Adrenal gland (tissue), 12 donors: Measurements from ENCODE around the gene RBM7. TPM values are rescaled to one million over a fixed set of nuclear protein-coding genes. Genes with fewer than 3 reads are reported as not detected.

ENCODE experiments used
- DNase-seq, 7 donors: peaks; one replicate each; pipeline ENCODE4 v3.0.0-alpha.2; 2019 to 2020
- H3K27ac ChIP-seq, 5 donors: fragments of 200-600 bp; sonication (generic) in 4 of 5; 1 replicate in 3 of 5; 2 replicates in 2 of 5; pipeline versions ENCODE4 v1.5.1 to v1.8.0; 2016 to 2020; ENCODE audit warnings: mild to moderate bottlenecking in 1 of 5
- H3K27me3 ChIP-seq: fragments of 200-600 bp; 2 replicates; pipeline ENCODE4 v1.8.0; 2021
- H3K36me3 ChIP-seq, 2 donors: fragments of 200-600 bp; replicated peaks in 1 of 2; 1 replicate in 1 of 2; 2 replicates in 1 of 2; pipeline versions ENCODE4 v1.5.1 to v1.8.0; 2018 to 2022
- H3K4me1 ChIP-seq, 2 donors: fragments of 200-600 bp; replicated peaks in 1 of 2; 1 replicate in 1 of 2; 2 replicates in 1 of 2; pipeline versions ENCODE4 v1.5.1 to v1.8.0; 2018 to 2021
- H3K4me3 ChIP-seq, 4 donors: fragments of 200-600 bp; sonication (generic) in 3 of 4; one replicate each; pipeline ENCODE4 v1.5.1; 2016 to 2018
- H3K9me3 ChIP-seq, 3 donors: fragments of 200-600 bp; sonication (generic) in 1 of 3; replicated peaks in 1 of 3; 1 replicate in 2 of 3; 2 replicates in 1 of 3; pipeline versions ENCODE4 v1.5.1 to v1.8.0; 2016 to 2021
- POLR2A ChIP-seq, 2 donors: fragments of 450-650 bp; IDR thresholded peaks; one replicate each; pipeline ENCODE4 v1.6.1; 2017; ENCODE audit warnings: antibody characterized with exemption in 2 of 2, mild to moderate bottlenecking in 2 of 2, moderate library complexity in 1 of 2
- WGBS, 4 donors: extraction: QIAGEN DNeasy Blood & Tissue Kit in 2 of 4; methylation state at CpG; one replicate each; pipeline versions ENCODE4 v1.1.5 to v1.1.7; 2013 to 2017; 5-methylcytosine and 5-hydroxymethylcytosine counted together
- intact Hi-C, 2 donors: fragments of 100-400 bp; cut with DNase I; formaldehyde crosslinking; loops; one replicate each; pipeline versions ENCODE4 v1.14.1 to v1.15.0; 2022 to 2023
- polyA plus RNA-seq, 3 donors: library from polyadenylated mRNA; stranded (reverse); fragments of 200-250 nt in 2 of 3; fragments of 350-450 nt in 1 of 3; fragmentation: Illumina TruSeq in 1 of 3; extraction: RNeasy Lipid Tissue Mini Kit (QIAGEN cat#74804) in 1 of 3; gene quantifications; one replicate each; pipeline ENCODE4 v1.2.3, GENCODE V29; 2013 to 2014
- total RNA-seq, 9 donors: library from RNA; depleted of rRNA in 4 of 9; stranded (reverse); fragments of >200 nt in 4 of 9; fragments of 120-200 nt in 1 of 9; fragmentation: NEBNext Ultra II Directional in 1 of 9; extraction: Animal tissue kit (Norgen Biotek cat#: 25700) in 1 of 9; gene quantifications; one replicate each; pipeline versions ENCODE4 v1.1.0 to v1.2.4, GENCODE V29; 2013 to 2023
- TF ChIP-seq, protein P1 (sequence below), 6 experiments: fragments of 450-650 bp in 4 of 6; fragments of 200-600 bp in 2 of 6; sonication (generic) in 1 of 6; IDR thresholded peaks; 1 replicate in 5 of 6; 2 replicates in 1 of 6; pipeline versions ENCODE4 v1.5.1 to v1.8.0; 2016 to 2021; ENCODE audit warnings: antibody characterized with exemption in 6 of 6, mild to moderate bottlenecking in 2 of 6, moderate library complexity in 1 of 6
- donor health status: healthy with polysubstance abuse.
- donor health status: Bipolar disorder and iron deficiency.
- donor health status: DM: yes; HTN: yes; CAD: no.
- donor health status: DM: no; HTN: no; CAD: no.
- donor health status: DM: no; HTN: no; CAD: no.
- donor health status: DM: yes; HTN: yes; CAD: no.

RBM7 gene
- total and polyA plus RNA-seq, 12 donors: 1.7 to 29.2 (median 18.8) TPM

GRCh38 chr11:114396916-114397315 is 3.5 kb upstream of the RBM7 start:
- intact Hi-C loops: no loop called here

GRCh38 chr11:114397349-114397982 is 3.0 kb upstream of the RBM7 start:
- no peak for DNase-seq
- Histone ChIP-seq H3K27ac (no peak overlapping the region), H3K4me1 (peaks cover 14 to 27% of the 10 kb centered on the region in 2 donors), H3K36me3 (no peaks in the 10 kb centered on the region), H3K4me3 (no peak overlapping the region), H3K27me3 (no peaks in the 10 kb centered on the region), H3K9me3 (no peaks in the 10 kb centered on the region)
- WGBS, 4 donors: 61 to 76% (median 71%) methylated on average over 2 of the region's 2 CpGs
- TF ChIP-seq, protein P1, sequence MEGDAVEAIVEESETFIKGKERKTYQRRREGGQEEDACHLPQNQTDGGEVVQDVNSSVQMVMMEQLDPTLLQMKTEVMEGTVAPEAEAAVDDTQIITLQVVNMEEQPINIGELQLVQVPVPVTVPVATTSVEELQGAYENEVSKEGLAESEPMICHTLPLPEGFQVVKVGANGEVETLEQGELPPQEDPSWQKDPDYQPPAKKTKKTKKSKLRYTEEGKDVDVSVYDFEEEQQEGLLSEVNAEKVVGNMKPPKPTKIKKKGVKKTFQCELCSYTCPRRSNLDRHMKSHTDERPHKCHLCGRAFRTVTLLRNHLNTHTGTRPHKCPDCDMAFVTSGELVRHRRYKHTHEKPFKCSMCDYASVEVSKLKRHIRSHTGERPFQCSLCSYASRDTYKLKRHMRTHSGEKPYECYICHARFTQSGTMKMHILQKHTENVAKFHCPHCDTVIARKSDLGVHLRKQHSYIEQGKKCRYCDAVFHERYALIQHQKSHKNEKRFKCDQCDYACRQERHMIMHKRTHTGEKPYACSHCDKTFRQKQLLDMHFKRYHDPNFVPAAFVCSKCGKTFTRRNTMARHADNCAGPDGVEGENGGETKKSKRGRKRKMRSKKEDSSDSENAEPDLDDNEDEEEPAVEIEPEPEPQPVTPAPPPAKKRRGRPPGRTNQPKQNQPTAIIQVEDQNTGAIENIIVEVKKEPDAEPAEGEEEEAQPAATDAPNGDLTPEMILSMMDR (IDR thresholded peaks at IDR 0.05): no peak
- no peak for TF ChIP-seq POLR2A (IDR thresholded peaks at IDR 0.05)
- intact Hi-C loops: no loop called here

More at GRCh38 chr11:114396916-114397315, 3.5 kb upstream of the RBM7 start:
- Histone ChIP-seq H3K4me3 (no peak overlapping the region), H3K36me3 (no peaks in the 10 kb centered on the region), H3K4me1 (peaks cover 14 to 25% of the 10 kb centered on the region in 2 donors), H3K27me3 (no peaks in the 10 kb centered on the region), H3K9me3 (no peaks in the 10 kb centered on the region), H3K27ac (no peak overlapping the region)
- TF ChIP-seq, protein P1 (IDR thresholded peaks at IDR 0.05): no peak
- no peak for TF ChIP-seq POLR2A (IDR thresholded peaks at IDR 0.05)
- no peak for DNase-seq

DNA sequence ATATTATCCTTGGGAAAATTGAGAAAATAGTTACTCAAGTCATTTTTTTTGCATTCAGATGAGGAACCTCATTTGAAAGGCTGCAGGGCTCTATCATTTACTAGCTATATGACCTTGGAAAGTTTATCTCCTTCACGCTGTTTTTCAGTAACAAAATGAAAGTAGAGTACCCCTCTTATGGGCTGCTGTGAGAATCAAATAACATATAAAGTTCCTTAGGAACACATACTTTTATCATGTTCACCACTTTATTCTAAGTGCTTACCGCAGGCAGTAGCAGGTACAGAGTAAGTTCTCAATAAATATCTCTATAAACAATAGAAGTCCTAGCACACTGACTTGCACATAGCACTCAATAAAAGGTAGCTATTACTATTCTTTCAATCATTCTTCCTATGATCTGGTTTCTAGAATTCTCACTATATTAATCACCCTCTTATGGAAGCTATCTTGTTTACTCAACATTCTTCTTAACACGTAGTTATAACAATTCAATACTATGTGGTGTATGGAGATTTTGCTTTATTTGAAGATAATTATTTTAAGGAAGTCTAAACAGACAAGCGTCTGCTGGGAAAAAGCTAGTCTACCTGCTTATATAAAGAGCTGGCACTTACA is 2.1 kb upstream of the RBM7 start:
- intact Hi-C loops: no loop called here
- Histone ChIP-seq H3K27ac (no peak overlapping the region), H3K36me3 (no peaks in the 10 kb centered on the region), H3K27me3 (no peaks in the 10 kb centered on the region), H3K4me1 (peaks cover 14 to 36% of the 10 kb centered on the region in 2 donors), H3K9me3 (no peaks in the 10 kb centered on the region), H3K4me3 (no peak overlapping the region)
- TF ChIP-seq, protein P1 (IDR thresholded peaks at IDR 0.05): no peak
- TF ChIP-seq POLR2A (IDR thresholded peaks at IDR 0.05): no peak
- WGBS, 4 donors: 70 to 77% (median 73%) methylated on average over 4 of the region's 4 CpGs
- DNase-seq: no peak

DNA sequence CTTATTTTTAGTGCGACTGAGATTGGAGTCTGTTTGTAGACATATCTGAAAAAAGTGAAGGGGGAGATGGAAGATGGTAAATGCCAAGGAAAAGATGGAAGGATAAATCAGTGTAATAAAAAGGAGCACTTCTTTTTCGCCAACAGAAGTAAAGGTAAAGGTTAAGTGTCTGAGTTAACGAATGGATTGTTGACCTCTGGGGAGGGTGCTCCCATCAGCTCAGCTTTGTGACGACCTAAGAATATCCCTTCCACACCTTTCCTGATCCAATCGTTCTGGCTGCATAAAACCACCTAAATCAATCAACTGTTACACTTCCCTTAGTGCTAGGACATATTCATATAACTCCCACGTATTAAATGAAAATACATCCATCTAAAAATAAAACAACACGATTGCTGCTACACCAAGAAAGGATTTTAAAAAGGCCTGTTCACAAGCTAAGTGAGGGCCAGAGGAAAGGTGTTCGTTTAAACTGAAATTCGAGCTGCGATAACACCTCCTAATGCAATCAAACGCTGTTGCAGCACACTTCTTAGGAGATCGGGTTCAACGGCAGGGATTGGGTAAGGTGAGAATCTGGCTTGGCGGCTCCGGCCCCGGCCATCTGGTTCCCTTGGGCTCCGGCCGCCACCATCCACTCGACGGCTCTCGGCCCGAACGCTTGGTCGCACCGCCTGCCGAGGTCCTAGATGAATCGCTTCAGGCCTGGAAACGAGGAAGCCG is 813 bp upstream of the RBM7 start:
- Histone ChIP-seq H3K4me1 (peaks cover 14 to 48% of the 10 kb centered on the region in 2 donors), H3K4me3 (peak overlapping the region; percentile 28 to 89 (median 66)), H3K27me3 (no peaks in the 10 kb centered on the region), H3K27ac (peak overlapping the region; percentile 90 to 99 (median 95)), H3K9me3 (no peaks in the 10 kb centered on the region), H3K36me3 (no peaks in the 10 kb centered on the region)
- DNase-seq: peak in 1 of 7 donors; percentile 67
- intact Hi-C loops: no loop called here
- 5 to 6% (median 6%) methylated on average over 25 to 29 of the region's 29 CpGs for WGBS, 4 donors
- TF ChIP-seq, protein P1 (IDR thresholded peaks at IDR 0.05): no peak
- no peak for TF ChIP-seq POLR2A (IDR thresholded peaks at IDR 0.05)
